ENCODE results near the gene TMEM273. TPM values are rescaled to one million over a fixed set of nuclear protein-coding genes. Genes with fewer than 3 reads are reported as not detected.

TMEM273 gene
- total RNA-seq, 1 donor from 2014 or later: not detected

DNA sequence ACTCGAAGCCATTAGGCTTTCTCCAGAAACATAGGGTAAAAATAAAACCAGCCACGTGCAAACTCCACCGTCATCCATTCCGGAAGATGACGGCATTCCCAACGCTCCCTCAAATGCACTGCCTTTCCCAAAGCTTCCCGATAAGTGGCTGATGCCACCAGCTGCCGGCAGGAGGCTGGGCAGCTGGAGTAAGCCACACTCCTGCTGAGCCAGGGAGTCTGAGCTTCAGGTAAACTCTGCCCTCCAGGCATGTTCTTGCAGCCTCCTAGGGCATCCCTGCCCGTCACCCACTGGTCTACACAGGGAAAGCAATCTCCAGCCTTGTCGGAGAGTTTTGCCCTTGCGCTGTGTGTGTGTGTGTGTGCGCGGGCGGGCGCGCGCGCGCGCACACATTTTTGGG is 40.5 kb upstream of the TMEM273 start:
- H3K4me1 Mint-ChIP-seq (ENCODE audit: unreplicated experiment): no peaks in the 10 kb centered on the region

DNA sequence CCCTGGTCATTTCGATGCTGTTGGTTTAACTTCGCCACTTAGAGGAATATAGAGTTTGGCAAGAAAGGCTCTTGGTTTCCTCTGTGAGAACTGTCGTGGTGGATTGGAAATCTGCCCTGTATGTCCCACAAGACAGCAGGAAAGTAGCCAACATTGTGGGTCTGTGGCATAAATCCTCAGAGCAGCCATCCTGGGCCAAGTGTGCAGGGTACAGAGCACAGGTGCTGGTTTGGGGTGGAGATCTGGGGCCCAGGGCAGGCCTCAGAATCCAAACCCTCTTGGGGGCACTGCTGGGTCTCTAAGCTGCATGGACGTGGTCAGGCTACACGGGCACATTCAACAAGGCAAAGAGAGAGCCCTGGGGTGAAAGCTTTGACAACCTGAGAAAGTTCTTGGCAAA is 39.2 kb upstream of the TMEM273 start:
- Mint-ChIP-seq H3K4me1 (ENCODE audit: unreplicated experiment) (no peaks in the 10 kb centered on the region), H3K4me3 (ENCODE audit: unreplicated experiment) (no peak overlapping the region), H3K36me3 (ENCODE audit: unreplicated experiment) (no peaks in the 10 kb centered on the region), H3K27ac (ENCODE audit: unreplicated experiment) (no peak overlapping the region), H3K27me3 (ENCODE audit: unreplicated experiment) (peaks cover 10% of the 10 kb centered on the region), H3K9me3 (ENCODE audit: unreplicated experiment) (no peaks in the 10 kb centered on the region)
- TF ChIP-seq, protein P1, sequence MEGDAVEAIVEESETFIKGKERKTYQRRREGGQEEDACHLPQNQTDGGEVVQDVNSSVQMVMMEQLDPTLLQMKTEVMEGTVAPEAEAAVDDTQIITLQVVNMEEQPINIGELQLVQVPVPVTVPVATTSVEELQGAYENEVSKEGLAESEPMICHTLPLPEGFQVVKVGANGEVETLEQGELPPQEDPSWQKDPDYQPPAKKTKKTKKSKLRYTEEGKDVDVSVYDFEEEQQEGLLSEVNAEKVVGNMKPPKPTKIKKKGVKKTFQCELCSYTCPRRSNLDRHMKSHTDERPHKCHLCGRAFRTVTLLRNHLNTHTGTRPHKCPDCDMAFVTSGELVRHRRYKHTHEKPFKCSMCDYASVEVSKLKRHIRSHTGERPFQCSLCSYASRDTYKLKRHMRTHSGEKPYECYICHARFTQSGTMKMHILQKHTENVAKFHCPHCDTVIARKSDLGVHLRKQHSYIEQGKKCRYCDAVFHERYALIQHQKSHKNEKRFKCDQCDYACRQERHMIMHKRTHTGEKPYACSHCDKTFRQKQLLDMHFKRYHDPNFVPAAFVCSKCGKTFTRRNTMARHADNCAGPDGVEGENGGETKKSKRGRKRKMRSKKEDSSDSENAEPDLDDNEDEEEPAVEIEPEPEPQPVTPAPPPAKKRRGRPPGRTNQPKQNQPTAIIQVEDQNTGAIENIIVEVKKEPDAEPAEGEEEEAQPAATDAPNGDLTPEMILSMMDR (IDR thresholded peaks at IDR 0.05): no peak
- DNase-seq (ENCODE audit: extremely low spot score, unreplicated experiment): peak; percentile 63

More for the DNA sequence above, 40.5 kb upstream of the TMEM273 start:
- Mint-ChIP-seq H3K36me3 (ENCODE audit: unreplicated experiment) (no peaks in the 10 kb centered on the region), H3K9me3 (ENCODE audit: unreplicated experiment) (no peaks in the 10 kb centered on the region), H3K27ac (ENCODE audit: unreplicated experiment) (no peak overlapping the region), H3K4me3 (ENCODE audit: unreplicated experiment) (no peak overlapping the region), H3K27me3 (ENCODE audit: unreplicated experiment) (peaks cover 12% of the 10 kb centered on the region)
- TF ChIP-seq, protein P1 (IDR thresholded peaks at IDR 0.05): no peak
- DNase-seq (ENCODE audit: extremely low spot score, unreplicated experiment): peak; percentile 70

DNA sequence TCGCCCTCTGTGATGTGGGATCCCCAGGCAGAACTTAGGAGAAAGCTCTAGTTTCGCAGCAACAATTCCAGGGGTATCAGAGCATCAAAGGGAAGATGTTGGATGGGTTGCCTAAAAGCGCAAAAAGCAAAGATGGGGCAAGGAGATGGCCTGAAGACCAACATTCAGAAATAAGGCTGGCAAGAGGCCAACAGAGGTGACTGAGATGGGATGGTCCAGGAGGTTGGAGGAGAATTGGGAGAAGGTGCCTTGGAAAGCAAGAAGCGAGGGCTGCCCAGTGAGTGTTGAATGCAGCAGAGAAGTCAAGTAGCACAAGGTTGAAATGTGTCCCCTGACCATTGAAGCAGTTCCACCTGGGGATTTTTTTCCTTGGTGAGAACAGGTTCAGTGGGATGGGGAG is 38.4 kb upstream of the TMEM273 start:
- no peaks in the 10 kb centered on the region for H3K36me3 Mint-ChIP-seq (ENCODE audit: unreplicated experiment)
- H3K9me3 Mint-ChIP-seq (ENCODE audit: unreplicated experiment): no peaks in the 10 kb centered on the region
- DNase-seq (ENCODE audit: extremely low spot score, unreplicated experiment): no peak
- TF ChIP-seq, protein P1 (IDR thresholded peaks at IDR 0.05): no peak
- no peak overlapping the region for H3K27ac Mint-ChIP-seq (ENCODE audit: unreplicated experiment)
- H3K4me3 Mint-ChIP-seq (ENCODE audit: unreplicated experiment): no peak overlapping the region
- H3K27me3 Mint-ChIP-seq (ENCODE audit: unreplicated experiment): peaks cover 2% of the 10 kb centered on the region
- H3K4me1 Mint-ChIP-seq (ENCODE audit: unreplicated experiment): no peaks in the 10 kb centered on the region

DNA sequence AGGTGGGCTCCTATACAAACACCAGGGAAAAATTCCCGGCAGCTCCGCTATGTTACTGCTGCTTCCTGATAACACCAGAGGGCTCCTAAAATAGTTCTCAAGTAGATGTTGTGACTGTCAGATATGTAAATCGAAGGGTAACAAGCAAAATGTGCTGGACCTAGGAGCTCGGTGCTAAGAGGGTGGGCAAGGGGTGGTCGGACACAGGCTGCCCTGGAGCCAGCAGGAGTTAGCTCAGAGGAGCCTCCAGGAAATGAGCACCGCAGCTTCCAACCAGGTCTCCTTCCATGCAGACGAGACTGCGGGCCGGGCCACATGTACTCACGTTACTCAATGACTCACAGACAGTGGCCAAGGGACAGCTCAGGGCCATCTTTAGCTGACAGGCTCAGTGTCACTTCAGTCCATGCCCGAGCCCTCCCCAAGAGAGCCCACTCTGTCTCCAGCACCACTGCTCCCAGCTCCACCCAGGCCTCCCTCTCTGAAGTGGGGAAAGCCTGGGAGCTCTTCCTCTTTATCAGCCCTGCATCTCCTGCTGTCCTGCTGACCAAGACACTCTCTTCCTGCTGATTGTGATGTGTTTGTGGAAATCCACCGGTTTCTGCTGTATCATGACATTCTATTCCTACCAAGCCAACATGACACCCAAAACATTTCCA is 37.2 kb upstream of the TMEM273 start:
- no peaks in the 10 kb centered on the region for H3K27me3 Mint-ChIP-seq (ENCODE audit: unreplicated experiment)
- no peak overlapping the region for H3K4me3 Mint-ChIP-seq (ENCODE audit: unreplicated experiment)
- H3K36me3 Mint-ChIP-seq (ENCODE audit: unreplicated experiment): no peaks in the 10 kb centered on the region
- no peak for DNase-seq (ENCODE audit: extremely low spot score, unreplicated experiment)
- H3K4me1 Mint-ChIP-seq (ENCODE audit: unreplicated experiment): no peaks in the 10 kb centered on the region
- TF ChIP-seq, protein P1 (IDR thresholded peaks at IDR 0.05): no peak
- no peaks in the 10 kb centered on the region for H3K9me3 Mint-ChIP-seq (ENCODE audit: unreplicated experiment)
- no peak overlapping the region for H3K27ac Mint-ChIP-seq (ENCODE audit: unreplicated experiment)

DNA sequence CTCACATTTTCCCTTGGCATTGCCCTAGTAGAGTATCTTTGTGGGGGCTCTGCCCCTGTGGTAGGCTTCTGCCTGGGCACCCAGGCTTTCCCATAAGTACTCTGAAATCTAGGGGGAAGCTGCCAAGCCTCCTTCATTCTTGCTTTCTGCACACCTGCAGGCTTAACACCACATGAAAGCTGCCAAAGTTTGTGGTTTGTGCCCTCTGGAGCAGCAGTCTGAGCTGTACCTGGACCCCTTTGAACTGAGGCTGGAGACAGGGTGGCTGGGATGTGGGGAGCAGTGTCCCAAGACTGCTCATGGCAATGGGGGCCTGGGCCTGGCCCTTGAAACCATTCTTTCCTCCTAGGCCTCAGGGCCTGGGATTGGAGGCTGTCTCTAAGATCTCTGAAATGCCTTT is 35.0 kb upstream of the TMEM273 start:
- no peak overlapping the region for H3K4me3 Mint-ChIP-seq (ENCODE audit: unreplicated experiment)
- no peaks in the 10 kb centered on the region for H3K9me3 Mint-ChIP-seq (ENCODE audit: unreplicated experiment)
- H3K27me3 Mint-ChIP-seq (ENCODE audit: unreplicated experiment): peaks cover 7% of the 10 kb centered on the region
- H3K27ac Mint-ChIP-seq (ENCODE audit: unreplicated experiment): no peak overlapping the region
- no peak for DNase-seq (ENCODE audit: extremely low spot score, unreplicated experiment)
- H3K4me1 Mint-ChIP-seq (ENCODE audit: unreplicated experiment): no peaks in the 10 kb centered on the region
- TF ChIP-seq, protein P1 (IDR thresholded peaks at IDR 0.05): no peak
- no peaks in the 10 kb centered on the region for H3K36me3 Mint-ChIP-seq (ENCODE audit: unreplicated experiment)
